GM19438 (cell line): ENCODE data around the gene GPR146.

Experiments used
- ATAC-seq: cut with Tn5 transposase; IDR thresholded peaks from one replicate; pipeline ENCODE4 v1.9.1; 2021; ENCODE audit warnings: low read depth; ENCODE audit not compliant: unreplicated experiment

Gene GPR146

GRCh38 chr7:1011297-1012003, 32.9 kb upstream of the GPR146 start:
- no peak for ATAC-seq

DNA sequence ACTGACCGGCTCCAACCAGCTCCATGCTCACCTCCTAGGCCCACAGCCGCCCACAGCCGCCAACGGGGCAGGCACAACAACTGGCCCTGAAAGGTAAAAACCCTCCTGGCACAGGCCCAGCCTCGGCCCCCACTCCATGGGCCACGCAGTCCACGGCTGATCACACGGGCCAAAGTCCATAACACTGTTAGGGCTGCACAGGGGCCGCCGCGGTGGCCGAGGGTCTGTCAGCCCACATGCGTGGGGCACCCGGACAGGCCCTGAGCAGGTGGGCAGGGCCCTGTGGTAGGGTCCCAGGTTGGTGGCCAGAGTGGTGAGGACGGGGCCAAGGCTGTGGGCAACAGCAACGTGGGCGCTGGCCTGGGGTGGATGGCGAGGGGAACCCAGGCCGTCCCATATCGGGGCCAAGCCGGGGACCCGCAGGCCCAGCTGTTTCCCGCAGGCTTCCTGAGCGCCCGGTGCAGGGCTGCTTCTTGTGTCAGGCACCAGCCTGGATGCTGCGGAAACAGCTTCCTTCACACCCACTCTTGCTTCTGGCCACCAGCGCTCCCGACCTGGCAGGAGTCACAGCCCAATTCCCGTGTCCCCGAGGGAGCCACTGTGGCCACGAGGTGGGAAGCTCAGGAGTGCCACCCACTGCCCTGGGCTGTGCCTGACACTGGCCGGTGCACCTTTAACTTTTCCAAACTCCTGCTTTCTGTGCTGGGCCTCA, 32.2 kb upstream of the GPR146 start:
- no peak for ATAC-seq

GRCh38 chr7:1012716-1013095, 31.6 kb upstream of the GPR146 start:
- ATAC-seq: no peak

GRCh38 chr7:1013581-1013980, 30.8 kb upstream of the GPR146 start:
- ATAC-seq: no peak

DNA sequence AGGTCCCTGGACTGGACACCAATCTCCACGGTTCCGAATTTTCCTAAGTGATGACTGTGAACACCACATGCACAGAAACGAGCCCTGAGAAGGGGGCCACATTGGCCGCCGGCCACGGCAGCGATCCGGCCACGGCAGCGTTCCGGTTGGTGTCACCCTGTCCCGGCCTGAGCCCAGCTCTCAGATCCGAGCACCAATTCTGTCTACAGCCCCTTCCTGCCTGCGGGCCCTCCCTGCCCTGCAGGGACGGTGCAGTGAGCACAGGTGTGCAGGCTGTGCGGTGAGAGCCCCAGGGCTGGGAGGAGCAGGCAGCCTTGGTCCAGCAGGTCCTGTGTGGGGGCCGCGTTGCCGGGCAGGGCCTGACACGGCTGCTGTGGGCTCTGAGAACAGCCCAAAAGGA, 29.7 kb upstream of the GPR146 start:
- ATAC-seq: no peak

- ATAC-seq: no peak
Measured at GRCh38 chr7:1015196-1016121, 28.9 kb upstream of the GPR146 start.

DNA sequence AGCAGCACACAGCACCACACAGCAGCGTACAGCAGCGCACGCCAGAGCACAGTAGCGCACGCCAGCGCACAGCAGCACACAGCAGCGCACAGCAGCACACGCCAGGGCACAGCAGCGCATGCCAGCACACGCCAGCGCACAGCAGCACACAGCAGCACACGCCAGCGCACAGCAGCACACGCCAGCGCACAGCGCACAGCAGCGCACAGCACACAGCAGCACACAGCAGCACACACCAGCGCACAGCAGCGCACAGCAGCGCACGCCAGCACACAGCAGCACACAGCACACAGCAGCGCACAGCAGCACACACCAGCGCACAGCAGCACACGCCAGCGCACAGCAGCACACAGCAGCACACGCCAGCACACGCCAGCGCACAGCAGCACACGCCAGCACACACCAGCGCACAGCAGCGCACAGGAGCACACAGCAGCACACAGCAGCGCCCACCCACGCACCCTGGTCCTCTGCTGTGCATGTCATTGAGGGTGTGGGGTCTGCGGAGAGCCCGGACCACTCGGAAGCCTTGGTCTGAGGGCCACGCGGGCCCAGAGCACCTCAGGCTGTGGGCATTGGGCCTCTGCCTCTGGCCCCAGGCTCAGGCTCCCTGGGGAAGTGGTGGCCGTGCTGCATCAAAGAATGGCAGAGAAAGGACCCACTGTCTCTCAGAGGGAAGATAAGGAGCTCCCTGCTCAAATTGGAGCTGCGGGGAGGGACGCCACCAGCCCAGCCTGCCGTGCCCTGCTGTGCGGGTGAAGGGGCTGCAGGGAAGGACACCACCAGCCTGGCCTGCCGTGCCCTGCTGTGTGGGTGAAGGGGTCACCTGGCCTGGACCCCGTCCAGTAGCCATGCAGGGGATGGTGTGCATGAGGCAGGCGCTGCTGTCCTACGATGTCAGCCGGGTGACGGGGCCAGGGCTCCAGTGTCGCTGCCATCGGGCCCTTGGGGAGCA, 27.5 kb upstream of the GPR146 start:
- no peak for ATAC-seq

DNA sequence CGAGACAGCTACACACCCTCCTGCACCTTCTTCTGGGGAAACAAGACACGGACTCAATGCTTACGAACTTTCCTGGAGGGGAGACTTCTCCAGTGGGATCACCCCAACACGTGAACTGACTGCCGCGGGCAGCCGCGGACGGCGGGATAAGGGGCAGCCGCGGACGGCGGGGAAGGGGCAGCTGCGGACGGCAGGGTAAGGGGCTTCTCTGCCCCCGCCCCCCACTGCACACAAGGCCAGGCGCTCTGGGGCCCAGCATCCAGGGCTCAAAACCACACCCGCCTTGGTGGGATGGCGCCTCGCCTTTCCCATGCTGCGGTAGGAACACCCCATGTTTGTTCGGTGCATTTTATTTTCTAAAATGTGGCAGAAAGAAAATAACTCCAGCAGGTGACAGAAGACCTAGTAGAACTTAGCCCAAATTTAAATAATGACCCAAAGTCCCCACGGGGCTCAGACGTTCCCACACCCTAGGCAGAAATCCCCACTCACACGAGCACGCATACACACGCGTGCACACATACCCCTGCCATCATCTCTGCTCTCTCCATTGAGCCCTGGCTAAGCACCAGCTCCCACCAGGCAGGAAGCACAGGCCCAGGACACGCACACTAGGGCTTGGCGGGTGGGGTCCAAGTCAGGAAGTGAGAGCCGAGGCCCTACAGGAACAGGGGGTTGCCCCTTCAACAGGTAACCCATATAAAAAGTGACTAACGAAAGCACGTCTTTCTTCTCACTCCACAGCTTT, 26.6 kb upstream of the GPR146 start:
- ATAC-seq: no peak

GRCh38 chr7:1018334-1018695, 26.0 kb upstream of the GPR146 start:
- ATAC-seq: no peak

- ATAC-seq: no peak
Measured at GRCh38 chr7:1019255-1019785, 25.0 kb upstream of the GPR146 start.

GRCh38 chr7:1019789-1020610, 24.3 kb upstream of the GPR146 start:
- no peak for ATAC-seq

GRCh38 chr7:1020849-1021251, 23.5 kb upstream of the GPR146 start:
- no peak for ATAC-seq

DNA sequence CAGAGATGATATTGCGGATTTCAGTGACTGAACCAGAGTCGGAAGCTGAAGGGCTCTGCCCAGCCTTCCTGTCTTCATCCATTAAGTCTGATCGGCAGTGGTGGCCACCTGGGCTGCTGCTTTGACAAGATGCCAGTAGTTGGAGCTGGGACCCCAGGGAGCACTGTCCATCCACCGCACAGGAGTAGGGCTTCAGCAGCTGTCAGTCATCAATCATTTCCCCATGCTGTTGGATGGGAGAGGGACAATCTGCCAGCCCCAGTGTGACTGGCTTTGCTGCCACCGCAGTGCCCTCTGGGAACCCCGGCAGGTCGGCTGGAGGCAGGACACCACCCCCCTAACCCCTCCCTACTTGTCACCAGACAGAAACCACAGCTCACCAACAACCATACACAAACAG, 23.0 kb upstream of the GPR146 start:
- ATAC-seq: no peak

DNA sequence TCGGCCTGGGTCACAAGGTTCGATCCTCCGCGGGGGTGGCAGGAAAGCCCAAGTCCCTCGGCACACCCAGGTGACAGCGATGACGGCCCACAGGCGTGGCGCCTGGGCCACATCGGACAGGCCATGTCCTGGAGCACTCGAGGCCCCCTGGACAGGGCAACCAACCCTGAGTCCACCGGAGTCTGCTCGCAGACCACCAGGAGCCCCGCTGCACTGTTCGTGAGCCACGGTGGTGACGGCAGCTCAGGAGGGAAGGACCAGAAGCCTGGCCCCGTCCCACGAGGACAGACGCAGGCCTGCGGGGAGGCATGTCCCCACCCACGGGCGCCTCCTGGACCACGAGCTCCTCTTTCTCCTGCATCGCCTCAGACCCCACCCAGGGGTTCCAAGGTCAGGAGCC, 22.4 kb upstream of the GPR146 start:
- ATAC-seq: no peak

- ATAC-seq: no peak
Measured at GRCh38 chr7:1022356-1022755, 22.0 kb upstream of the GPR146 start.

- ATAC-seq: no peak
Measured at GRCh38 chr7:1022801-1023465, 21.4 kb upstream of the GPR146 start.

DNA sequence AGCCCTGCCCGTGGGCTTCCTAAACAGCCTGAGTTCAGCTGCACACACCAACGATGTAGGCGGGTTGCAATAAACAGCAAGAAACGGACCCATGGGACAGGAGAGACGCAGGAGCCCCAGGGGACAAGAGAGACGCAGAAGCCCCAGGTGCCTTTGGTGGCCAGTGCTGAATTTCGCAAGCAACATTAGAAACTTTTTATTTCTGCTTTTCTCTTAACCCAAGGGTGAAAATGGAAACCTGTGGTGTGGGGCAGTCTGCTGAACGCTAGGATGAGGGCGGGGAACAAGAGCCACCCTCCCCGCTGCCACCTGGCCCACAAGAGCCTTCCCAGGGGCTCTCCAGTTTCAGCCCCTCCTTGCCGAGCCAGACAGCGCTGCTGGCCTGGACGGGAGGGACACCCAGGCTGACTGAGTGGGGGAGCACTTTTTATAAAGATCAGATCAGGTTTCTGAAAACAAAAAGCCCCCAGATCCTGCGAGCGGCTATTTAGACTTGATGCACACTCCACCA, 20.0 kb upstream of the GPR146 start:
- peak; percentile 66 for ATAC-seq
